Naive thymus-derived CD8-positive, alpha-beta T cell (primary cell): ENCODE measurements around the gene OXCT1. TPM values are rescaled to one million over a fixed set of nuclear protein-coding genes. Genes with fewer than 3 reads are reported as not detected.

Experiments used
- ATAC-seq, 2 donors: fragments of 150-1000 bp; cut with Tn5 transposase in 1 of 2; sonication (Bioruptor Pico), chemical (Tn5 transposase) in 1 of 2; 1 replicate in 1 of 2; 2 replicates in 1 of 2; pipeline ENCODE4 v1.10.0; 2021; ENCODE audit warnings: mild to moderate bottlenecking in 2 of 2, moderate library complexity in 2 of 2
- POLR2A ChIA-PET: fragments of 350-600 bp; sonication (Branson Sonifier 250); formaldehyde crosslinking; loops from one replicate; lab custom pipeline; 2021; ENCODE audit warnings: antibody characterized with exemption; lab: Charles Lee
- DNase-seq, 10 donors: peaks; one replicate each; pipeline versions ENCODE4 v3.0.0 to v3.0.0-alpha.2; 2020 to 2022
- H3K27ac Mint-ChIP-seq, 10 donors: one replicate each; pipeline ENCODE4 v1.8.0; 2020 to 2022; ENCODE audit warnings: mild to moderate bottlenecking in 10 of 10, mixed read lengths in 10 of 10, moderate library complexity in 4 of 10, inconsistent platforms in 1 of 10
- H3K27me3 Mint-ChIP-seq, 5 donors: one replicate each; pipeline ENCODE4 v1.8.0; 2021 to 2022; ENCODE audit warnings: mixed read lengths in 5 of 5
- H3K36me3 Mint-ChIP-seq, 3 donors: one replicate each; pipeline ENCODE4 v1.8.0; 2020 to 2022; ENCODE audit warnings: mixed read lengths in 3 of 3, mild to moderate bottlenecking in 2 of 3, inconsistent platforms in 1 of 3
- H3K4me1 Mint-ChIP-seq, 4 donors: one replicate each; pipeline ENCODE4 v1.8.0; 2021 to 2022; ENCODE audit warnings: mixed read lengths in 4 of 4
- H3K4me3 Mint-ChIP-seq, 10 donors: one replicate each; pipeline ENCODE4 v1.8.0; 2020 to 2022; ENCODE audit warnings: mild to moderate bottlenecking in 10 of 10, mixed read lengths in 10 of 10, moderate library complexity in 6 of 10, inconsistent platforms in 1 of 10
- H3K9me3 Mint-ChIP-seq, 9 donors: one replicate each; pipeline ENCODE4 v1.8.0; 2020 to 2022; ENCODE audit warnings: mixed read lengths in 9 of 9, mild to moderate bottlenecking in 3 of 9, inconsistent platforms in 1 of 9, moderate library complexity in 1 of 9
- polyA plus RNA-seq, 3 donors: library from polyadenylated mRNA; unstranded; fragments of 300-500 nt; fragmentation: Illumina TruSeq; gene quantifications; one replicate each; pipeline ENCODE4 v1.2.3, GENCODE V29; 2021
- total RNA-seq, 8 experiments: library from RNA in 2 of 8; stranded (reverse) in 2 of 8; gene quantifications; one replicate each; pipeline ENCODE4 v1.2.3 and lab custom pipeline; 2021 to 2026

Gene OXCT1
- total RNA-seq (10 to 100 TPM; 29.9 to 31.7 TPM), polyA plus RNA-seq (10 to 100 TPM; 24.5 to 27.1 (median 25.1) TPM), total RNA-seq (lab: John Stamatoyannopoulos, UW) (59.0 to 108 (median 77.0) reads per million in 6 experiments)

DNA sequence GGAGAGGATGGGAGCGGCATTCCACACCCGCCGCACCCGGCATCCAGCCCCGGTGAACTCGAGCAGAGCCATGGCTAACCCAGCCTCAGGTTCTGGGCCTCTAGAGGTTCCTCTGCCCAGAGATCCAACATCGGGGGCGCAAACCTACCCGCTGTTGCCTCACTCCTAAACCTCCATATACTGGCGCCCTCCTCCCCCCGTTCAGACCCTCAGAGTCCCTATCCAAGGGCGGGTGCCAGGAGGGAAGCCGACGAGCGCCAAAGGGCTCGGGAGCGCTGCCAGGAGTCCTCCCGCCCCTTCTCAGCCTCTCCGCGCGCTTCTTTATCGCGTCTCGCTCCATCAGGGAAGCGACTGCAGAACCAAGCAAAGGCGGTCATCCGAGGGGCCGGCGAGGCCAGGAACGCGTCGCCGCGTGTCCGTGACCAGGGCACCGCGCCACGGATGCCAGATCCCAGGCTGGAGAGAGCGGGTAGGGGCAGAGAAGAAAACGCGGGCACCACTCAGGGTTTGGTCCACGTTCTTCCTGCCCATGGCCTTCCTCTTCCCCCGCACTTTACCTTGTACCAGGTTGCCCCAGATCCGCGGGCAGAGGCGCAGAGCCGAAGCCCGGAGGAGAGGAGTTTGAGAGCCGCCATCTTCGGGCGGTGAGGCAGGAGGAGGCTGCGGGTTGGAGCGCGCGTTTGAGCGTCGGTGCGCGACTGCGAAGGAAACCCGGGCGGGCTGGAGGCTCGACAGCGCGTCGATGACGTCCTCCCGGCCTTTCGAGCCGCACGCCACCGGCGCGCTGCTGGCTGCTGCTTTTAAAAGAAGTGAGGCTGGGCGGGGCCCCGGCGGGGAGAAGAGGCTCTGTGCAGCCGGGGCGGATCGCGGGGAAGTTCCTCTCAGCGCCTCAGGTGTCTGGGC is at the start of gene OXCT1:
TSS of gene OXCT1 (minus strand) at position 702 of the 903 bp plus-strand sequence. CDS start at position 635, 67 bp downstream.
- Mint-ChIP-seq H3K27ac (peak within 1 kb of the TSS; percentile 90 to 99 (median 96)), H3K4me1 (peaks cover 27 to 58% (median 48%) of the 10 kb centered on the region in 4 donors), H3K36me3 (peaks cover 0 to 3% (median 0%) of the 10 kb centered on the region in 3 donors), H3K4me3 (peak within 1 kb of the TSS; percentile 86 to 94 (median 90)), H3K27me3 (no peaks in the 10 kb centered on the region), H3K9me3 (no peaks in the 10 kb centered on the region)
- DNase-seq (peak; percentile 82 to 97 (median 93)), ATAC-seq (peak; percentile 93 to 94)
- POLR2A ChIA-PET = interaction anchor here (0.6 to 3.8 kb wide), 10 partner anchors 31 to 1614 kb away, joined by 3 to 37 read pairs (median 6); partner anchors contain the start of genes FBXO4, HMGCS1, RIMOC1 and TMEM267

DNA sequence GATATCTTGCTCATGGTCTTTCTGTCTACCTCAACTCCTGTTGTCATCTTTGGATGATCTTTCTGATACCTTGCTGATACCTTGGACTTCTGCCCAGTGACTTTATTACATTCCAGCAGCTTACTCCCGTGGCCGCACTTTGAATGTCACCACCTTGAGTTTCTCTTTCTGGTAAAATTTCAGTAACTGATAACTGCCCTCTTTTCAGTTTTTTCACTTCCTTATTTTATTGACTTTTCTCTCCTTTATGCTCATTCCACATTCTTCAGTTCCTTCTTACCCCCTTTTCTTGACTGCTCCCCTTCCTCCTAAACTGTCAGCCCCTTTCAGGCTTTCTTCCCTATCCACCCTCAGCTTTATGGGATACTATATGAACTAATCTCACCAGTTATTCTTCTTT is 47.9 kb upstream of the OXCT1 start:
- peaks cover 5 to 19% (median 7%) of the 10 kb centered on the region in 4 donors for H3K4me1 Mint-ChIP-seq
- POLR2A ChIA-PET = no interaction called here
- H3K27me3 Mint-ChIP-seq = no peaks in the 10 kb centered on the region
- H3K36me3 Mint-ChIP-seq = peaks cover 8 to 70% (median 15%) of the 10 kb centered on the region in 3 donors
- peak overlapping the region in 7 of 10 donors; percentile 12 to 90 (median 31) for H3K27ac Mint-ChIP-seq
- DNase-seq (no peak), ATAC-seq (no peak)
- no peaks in the 10 kb centered on the region for H3K9me3 Mint-ChIP-seq
- no peak overlapping the region for H3K4me3 Mint-ChIP-seq

DNA sequence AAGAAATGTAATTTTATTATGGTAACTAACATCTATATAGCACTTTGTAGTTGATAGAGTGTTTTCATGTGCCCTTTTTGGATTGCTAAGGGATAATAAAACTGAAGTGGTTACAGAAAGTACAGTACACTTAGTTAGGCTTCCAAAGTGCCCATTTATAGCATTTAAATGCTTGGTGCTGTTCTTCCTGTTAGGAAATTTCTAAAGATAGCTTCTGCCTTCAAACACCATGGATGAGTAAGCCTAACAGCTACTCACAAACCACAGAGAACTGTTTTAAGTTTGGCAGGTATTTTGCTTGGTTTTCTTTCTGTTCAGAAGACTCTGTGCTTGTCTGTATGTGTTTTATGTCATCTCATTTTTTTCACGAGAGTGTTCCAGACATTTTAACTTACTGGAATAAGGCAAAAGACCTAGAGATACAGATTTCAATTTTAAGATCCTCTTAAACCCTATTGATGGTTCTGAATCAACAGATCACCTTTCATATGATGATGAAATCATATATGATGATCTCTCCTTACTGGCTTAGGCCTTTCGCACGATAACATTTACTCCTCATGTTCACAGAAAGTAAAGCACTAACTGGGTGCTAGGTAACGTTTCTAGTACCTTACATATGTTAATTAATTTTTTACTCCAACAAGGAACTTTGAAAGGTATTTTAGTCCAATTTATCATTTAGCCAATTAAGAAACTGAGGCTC is 38.3 kb upstream of the OXCT1 start:
- Mint-ChIP-seq H3K4me3 (no peak overlapping the region), H3K9me3 (no peaks in the 10 kb centered on the region), H3K27ac (peak overlapping the region in 1 of 10 donors; percentile 16), H3K4me1 (peaks cover 12 to 46% (median 37%) of the 10 kb centered on the region in 4 donors), H3K36me3 (peaks cover 5 to 69% (median 19%) of the 10 kb centered on the region in 3 donors), H3K27me3 (peaks cover 0 to 3% (median 0%) of the 10 kb centered on the region in 5 donors)
- POLR2A ChIA-PET = interaction anchor here (0.9 kb wide), 1 partner anchor 17 kb away, joined by 3 read pairs; the partner anchor contains the start of gene FBXO4
- no peak for ATAC-seq
- DNase-seq = no peak

DNA sequence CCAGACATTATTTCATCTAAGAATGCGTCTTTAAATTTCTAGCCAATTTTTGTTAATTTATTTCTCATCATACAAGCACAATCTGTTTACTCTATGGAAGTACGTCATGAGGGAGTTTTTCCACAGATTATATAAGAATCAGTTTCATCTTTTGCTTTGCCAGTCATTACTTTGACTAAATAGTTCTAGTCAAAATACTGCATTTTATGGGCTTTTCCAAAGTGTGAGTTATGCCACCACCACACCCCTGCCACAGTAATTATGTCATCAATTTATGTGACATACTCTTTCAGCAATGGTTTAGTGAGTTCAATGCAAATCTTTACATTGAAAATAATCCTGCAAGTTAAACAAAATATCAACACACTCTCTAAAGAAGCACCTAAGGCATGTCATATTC is 35.9 kb upstream of the OXCT1 start:
- no peak for DNase-seq
- Mint-ChIP-seq H3K27me3 (peaks cover 0 to 3% (median 0%) of the 10 kb centered on the region in 5 donors), H3K4me3 (peak overlapping the region in 4 of 10 donors; percentile 18 to 34 (median 31)), H3K4me1 (peaks cover 14 to 49% (median 41%) of the 10 kb centered on the region in 4 donors), H3K36me3 (peaks cover 0 to 46% (median 9%) of the 10 kb centered on the region in 3 donors), H3K27ac (peak overlapping the region in 5 of 10 donors; percentile 36 to 74 (median 56)), H3K9me3 (no peaks in the 10 kb centered on the region)
- POLR2A ChIA-PET = no interaction called here
- ATAC-seq = no peak

DNA sequence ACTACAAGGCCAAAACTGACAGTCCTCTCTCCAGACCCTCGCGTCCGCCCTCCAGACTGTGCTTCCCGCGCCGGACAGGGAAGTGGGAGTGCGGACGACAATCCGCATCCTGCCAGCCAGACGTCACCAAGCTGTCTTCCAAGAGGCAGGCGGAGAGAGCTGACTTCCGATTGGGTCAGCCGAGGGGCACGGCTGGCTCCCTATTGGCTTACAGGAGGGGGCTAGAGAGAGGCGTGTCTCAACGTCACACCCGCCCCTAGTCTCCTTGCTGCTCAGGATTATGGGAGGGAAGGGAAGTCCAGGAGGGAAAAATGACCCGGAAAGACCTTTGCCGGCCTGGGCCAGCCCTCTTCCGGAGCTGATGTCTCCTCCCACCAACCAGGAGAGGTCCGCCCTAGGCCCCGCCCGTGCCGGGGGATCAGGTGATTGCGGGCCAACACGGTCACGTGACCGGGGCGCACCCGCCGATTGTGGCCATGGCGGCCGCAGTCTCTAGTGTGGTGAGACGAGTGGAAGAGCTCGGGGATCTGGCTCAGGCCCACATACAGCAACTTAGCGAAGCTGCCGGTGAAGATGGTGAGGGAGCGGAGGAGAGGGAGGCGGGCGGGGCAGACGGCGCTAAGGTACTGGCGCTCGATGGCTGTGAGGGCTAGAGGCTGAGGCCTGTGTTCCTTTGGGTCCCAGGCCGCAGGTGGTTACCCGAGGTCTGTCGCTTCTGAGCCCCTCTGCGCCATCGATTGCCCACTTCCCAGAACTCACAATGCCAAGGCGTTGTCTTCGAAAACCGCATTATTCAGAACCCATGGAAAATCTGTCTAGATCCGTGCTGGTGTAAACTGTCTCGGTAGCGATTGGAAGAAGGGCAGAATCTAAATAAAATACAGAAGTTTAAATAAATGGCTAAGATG is 33.9 kb upstream of the OXCT1 start, which contains the start of gene RIMOC1:
TSS of gene RIMOC1 (plus strand) at position 453 of the 908 bp plus-strand sequence. CDS start at position 477, 24 bp downstream.
- peaks cover 12 to 46% (median 39%) of the 10 kb centered on the region in 4 donors for H3K4me1 Mint-ChIP-seq
- H3K36me3 Mint-ChIP-seq = peaks cover 0 to 29% (median 4%) of the 10 kb centered on the region in 3 donors
- no peaks in the 10 kb centered on the region for H3K9me3 Mint-ChIP-seq
- peaks cover 0 to 5% (median 0%) of the 10 kb centered on the region in 5 donors for H3K27me3 Mint-ChIP-seq
- ATAC-seq = peak; percentile 87 to 88
- POLR2A ChIA-PET = interaction anchor here (0.5 to 2.3 kb wide), 27 partner anchors 10 to 1699 kb away, joined by 3 to 51 read pairs (median 5); partner anchors contain the start of genes CCDC152, FBXO4, HMGCS1 and NNT
- H3K4me3 Mint-ChIP-seq = peak within 1 kb of the TSS; percentile 88 to 100 (median 98)
- peak within 1 kb of the TSS; percentile 95 to 100 (median 98) for H3K27ac Mint-ChIP-seq
- DNase-seq = peak; percentile 91 to 99 (median 96)

DNA sequence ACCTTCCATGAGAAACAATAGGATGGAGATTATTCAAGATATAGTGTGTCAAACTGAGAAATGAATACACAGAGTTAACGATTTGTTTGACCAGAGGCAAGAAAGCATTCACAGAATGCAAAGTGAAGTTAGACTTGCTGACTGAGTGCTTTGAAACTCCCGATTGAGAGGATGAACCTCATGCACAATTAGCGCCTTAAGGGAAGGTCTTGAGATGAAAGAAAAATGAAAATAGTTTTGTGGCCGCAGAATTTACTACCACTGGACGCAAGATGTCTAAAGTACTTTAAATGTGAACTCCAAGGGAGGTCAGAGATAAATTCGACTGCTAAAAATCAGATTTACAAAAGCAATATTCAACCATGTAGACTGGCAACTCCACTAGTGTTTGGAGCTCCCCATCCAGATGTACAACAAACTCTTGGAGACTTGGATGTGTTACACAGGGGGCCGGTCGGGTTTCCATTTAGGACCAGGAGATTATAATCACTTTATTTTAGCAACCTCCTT is 33.2 kb upstream of the OXCT1 start:
- no peak for ATAC-seq
- Mint-ChIP-seq H3K27me3 (peaks cover 0 to 6% (median 0%) of the 10 kb centered on the region in 5 donors), H3K4me3 (peak overlapping the region; percentile 88 to 100 (median 98)), H3K36me3 (peaks cover 0 to 22% (median 4%) of the 10 kb centered on the region in 3 donors), H3K4me1 (peaks cover 12 to 46% (median 38%) of the 10 kb centered on the region in 4 donors), H3K9me3 (no peaks in the 10 kb centered on the region), H3K27ac (peak overlapping the region; percentile 95 to 100 (median 98))
- POLR2A ChIA-PET = interaction anchor here (0.5 to 2.3 kb wide), 23 partner anchors 17 to 1700 kb away, joined by 3 to 51 read pairs (median 5); partner anchors contain the start of genes CCDC152, FBXO4, HMGCS1 and NNT
- DNase-seq = no peak

DNA sequence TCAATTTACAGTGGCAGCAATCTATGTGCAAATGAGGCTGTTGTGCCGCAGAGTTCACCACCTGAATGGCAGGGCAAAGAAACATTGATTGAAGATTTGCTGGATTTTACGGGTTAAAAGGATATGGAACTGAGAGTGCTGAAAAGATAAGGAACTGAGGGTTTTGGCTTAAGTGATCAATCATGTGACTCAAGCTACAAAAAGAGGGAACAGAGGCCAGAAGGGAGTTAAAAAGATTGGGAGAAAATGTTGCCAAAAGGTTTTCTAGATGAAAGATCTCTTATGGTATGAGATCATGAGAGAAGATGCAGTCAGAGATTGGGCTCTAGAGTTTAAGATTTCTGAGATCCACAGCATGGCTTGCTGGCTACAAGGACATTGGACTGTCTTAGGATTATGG is 26.0 kb upstream of the OXCT1 start:
- Mint-ChIP-seq H3K27me3 (peaks cover 9 to 40% (median 36%) of the 10 kb centered on the region in 5 donors), H3K27ac (no peak overlapping the region), H3K9me3 (no peaks in the 10 kb centered on the region), H3K4me3 (no peak overlapping the region), H3K4me1 (peaks cover 0 to 2% (median 1%) of the 10 kb centered on the region in 4 donors), H3K36me3 (no peaks in the 10 kb centered on the region)
- ATAC-seq (no peak), DNase-seq (no peak)
- POLR2A ChIA-PET = no interaction called here

DNA sequence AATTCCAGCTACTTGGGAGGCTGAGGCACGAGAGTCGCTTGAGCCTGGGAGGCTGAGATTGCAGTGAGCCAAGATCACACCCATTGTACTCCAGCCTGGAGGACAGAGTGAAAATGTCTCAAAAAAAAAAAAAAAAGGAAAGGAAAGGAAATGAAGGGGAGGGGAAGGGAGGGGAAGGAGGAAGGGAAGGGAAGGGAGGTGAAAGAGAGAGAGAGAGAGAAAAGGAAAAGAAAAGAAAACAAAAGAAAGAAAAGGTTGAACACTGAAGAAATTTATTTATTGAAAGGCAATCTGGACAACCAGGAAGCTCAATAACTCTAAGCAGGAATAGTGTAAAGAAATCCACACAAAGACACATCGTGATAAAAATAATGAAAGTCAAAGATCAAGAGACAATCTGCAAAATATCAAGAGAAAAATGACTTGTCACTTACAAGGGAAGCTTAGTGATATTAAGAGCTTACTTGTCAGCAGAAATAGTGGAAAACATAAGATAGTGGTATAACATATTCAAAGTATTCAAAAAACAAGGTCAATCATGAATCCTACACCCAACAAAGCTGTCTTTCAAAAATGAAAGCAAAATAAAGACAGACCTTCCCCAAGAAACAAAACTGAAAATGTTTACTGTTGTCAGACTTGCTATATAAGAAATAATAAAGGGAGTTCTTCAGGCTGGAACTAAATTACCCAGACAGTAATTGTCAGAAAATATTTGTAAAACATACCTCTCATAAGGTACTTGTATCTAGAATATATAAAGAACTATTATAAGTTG is 23.0 kb upstream of the OXCT1 start:
- Mint-ChIP-seq H3K27ac (no peak overlapping the region), H3K27me3 (peaks cover 12 to 55% (median 33%) of the 10 kb centered on the region in 5 donors), H3K36me3 (no peaks in the 10 kb centered on the region), H3K4me1 (peaks cover 0 to 3% (median 1%) of the 10 kb centered on the region in 4 donors), H3K9me3 (no peaks in the 10 kb centered on the region), H3K4me3 (no peak overlapping the region)
- ATAC-seq (no peak), DNase-seq (no peak)
- POLR2A ChIA-PET = interaction anchor here (0.7 kb wide), 1 partner anchor 1222 kb away, joined by 3 read pairs; no protein-coding TSS in a partner anchor

DNA sequence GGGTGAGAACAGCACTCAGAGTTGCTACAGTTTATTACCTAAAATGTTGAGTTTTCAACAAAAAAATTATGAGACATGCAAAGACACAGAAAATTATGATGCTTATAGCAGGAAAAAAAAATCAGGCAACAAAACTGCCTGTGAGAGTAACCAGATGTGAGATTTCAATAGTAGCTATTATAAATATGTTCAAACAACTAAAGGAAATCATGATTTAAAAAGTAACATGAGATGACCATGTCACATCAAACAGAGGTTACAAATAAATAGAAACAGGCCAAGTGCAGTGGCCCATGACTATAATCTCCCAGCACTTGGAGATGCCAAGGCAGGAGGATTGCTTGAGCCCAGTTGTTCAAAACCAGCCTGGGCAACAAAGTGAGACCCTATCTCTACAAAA is 21.8 kb upstream of the OXCT1 start:
- peaks cover 0 to 3% (median 1%) of the 10 kb centered on the region in 4 donors for H3K4me1 Mint-ChIP-seq
- ATAC-seq (no peak), DNase-seq (no peak)
- H3K9me3 Mint-ChIP-seq = no peaks in the 10 kb centered on the region
- no peak overlapping the region for H3K27ac Mint-ChIP-seq
- peaks cover 12 to 65% (median 35%) of the 10 kb centered on the region in 5 donors for H3K27me3 Mint-ChIP-seq
- POLR2A ChIA-PET = no interaction called here
- no peak overlapping the region for H3K4me3 Mint-ChIP-seq
- H3K36me3 Mint-ChIP-seq = no peaks in the 10 kb centered on the region

DNA sequence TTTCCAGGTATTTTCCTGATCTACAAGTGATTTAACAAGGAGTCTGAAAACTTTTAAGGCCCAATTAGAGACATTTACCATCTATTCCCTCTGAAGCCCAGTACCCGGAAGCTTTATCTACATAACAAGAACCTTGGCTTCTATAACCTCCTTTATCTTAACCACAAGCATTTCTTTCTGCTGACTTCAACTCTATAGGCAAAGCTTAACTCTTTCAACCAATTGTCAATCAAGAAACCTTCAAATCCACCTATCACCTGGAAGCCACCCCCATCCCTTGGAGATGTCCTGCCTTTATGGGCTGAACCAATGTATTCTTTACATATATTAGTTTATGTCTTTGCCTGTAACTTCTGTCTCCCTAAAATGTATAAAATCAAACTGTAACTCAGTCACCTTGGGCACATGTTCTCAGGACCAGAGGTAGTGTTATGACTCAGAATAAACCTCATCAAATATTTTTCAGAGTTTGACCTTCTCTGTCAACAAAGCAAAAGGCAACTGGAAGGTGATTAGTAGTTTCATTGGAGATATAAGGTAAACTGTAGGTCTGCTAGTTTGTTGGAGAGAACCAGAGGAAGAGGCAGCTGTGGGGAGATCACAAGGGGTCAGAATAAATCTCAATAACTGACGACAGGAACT is 21.0 kb upstream of the OXCT1 start:
- H3K4me3 Mint-ChIP-seq = peak overlapping the region in 1 of 10 donors; percentile 6
- no peak for ATAC-seq
- peaks cover 0 to 3% (median 1%) of the 10 kb centered on the region in 4 donors for H3K4me1 Mint-ChIP-seq
- no peaks in the 10 kb centered on the region for H3K36me3 Mint-ChIP-seq
- POLR2A ChIA-PET = no interaction called here
- no peaks in the 10 kb centered on the region for H3K9me3 Mint-ChIP-seq
- DNase-seq = no peak
- H3K27ac Mint-ChIP-seq = no peak overlapping the region
- peaks cover 11 to 57% (median 28%) of the 10 kb centered on the region in 5 donors for H3K27me3 Mint-ChIP-seq
